NCI-H2227 treated with DMSO at 0.1 percent for 48 hours (cell line): ENCODE measurements around the gene ZSCAN23.
A peak's percentile ranks its signal among the peaks of the same experiment; 100 is the strongest.
"Not testable (repeated sequence)": the region's sequence is repeated elsewhere in the genome, so short reads cannot be mapped to it uniquely, and the experiment has no call there.

Experiments used
- DNase-seq: peaks from one replicate; lab custom pipeline; 2025; lab: John Stamatoyannopoulos, UW

ZSCAN23 gene

GRCh38 chr6:28443112-28443773 lies at the start of gene ZSCAN23:
TSS of gene ZSCAN23 (minus strand) at chr6:28443491. CDS start at chr6:28436266, 7,225 bp downstream.
- DNase-seq: peak; percentile 91

DNA sequence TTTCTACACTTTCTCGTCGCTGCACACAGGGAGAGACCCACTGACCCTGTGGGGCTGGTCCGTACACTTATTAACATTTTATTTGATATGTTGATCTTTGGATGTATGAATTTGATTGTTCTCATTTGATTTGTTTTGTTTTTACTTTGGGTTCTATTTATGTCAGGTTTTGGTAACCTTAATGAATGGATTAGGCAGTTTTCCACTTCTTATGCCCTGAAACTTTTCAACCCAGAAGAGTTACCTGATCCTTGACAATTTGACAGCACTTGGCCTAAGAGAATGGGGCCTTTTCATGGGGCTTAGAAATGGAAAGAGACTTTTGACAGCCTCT lies 48.7 kb upstream of the ZSCAN23 start:
- no peak for DNase-seq

DNA sequence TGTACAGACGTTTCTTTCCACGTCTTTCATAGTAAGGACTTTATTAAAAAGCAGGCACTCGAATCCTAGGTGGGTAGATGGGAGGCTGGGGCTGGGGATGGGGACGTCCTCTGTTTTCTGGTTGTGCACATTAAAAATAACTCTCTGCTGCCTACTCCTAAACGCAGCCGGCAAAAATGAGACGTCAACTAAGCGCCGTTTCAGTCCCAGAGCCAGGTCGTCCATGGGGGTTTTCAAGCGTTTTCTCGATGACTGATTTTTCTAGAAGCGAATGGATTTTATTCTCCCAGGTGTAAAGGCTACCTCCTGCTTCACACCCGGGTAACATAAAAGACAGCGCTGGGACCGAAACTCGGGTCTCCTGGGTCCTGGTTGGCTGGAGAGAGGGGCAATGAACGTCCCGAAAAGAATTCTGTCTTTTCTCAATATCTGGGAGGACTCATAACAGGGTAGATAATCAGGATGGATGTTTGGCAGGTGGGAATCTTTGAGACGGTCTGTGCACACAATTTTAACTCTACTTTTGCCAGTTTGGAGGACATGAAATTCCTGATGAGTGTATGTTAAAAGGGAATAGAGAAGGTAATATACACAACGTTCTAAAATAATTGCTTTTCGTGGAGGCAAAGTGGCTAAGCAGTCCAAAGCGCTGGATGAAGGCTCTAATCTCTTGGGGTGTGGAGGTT lies 47.1 kb upstream of the ZSCAN23 start:
- peak; percentile 16 for DNase-seq

- DNase-seq: peak; percentile 26
These were observed 46.3 kb upstream of the ZSCAN23 start for GRCh38 chr6:28489366-28490204.

DNA sequence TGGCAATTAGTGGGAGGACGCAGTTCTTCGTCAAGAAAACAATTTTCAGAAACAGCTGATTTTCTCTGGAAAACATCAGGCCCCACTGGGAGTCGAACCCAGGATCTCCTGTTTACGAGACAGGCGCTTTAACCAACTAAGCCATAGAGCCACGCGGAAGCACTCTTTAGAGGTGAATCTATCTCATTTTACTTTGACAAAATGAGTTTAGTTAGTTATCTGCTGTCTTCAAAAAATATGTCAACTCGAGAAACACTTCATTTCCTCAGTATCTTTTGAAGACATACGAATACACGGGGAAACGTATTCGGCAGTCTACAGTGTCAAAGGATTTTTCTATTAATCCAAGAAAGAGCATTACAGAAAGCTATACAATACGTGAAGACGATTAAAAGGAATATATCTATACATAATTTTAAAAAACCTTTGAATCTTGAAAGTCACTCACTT lies 45.6 kb upstream of the ZSCAN23 start:
- DNase-seq: peak; percentile 13

- no peak for DNase-seq
These were observed 43.9 kb upstream of the ZSCAN23 start for GRCh38 chr6:28486988-28487742.

GRCh38 chr6:28486533-28486932 lies 43.2 kb upstream of the ZSCAN23 start:
- no peak for DNase-seq

DNA sequence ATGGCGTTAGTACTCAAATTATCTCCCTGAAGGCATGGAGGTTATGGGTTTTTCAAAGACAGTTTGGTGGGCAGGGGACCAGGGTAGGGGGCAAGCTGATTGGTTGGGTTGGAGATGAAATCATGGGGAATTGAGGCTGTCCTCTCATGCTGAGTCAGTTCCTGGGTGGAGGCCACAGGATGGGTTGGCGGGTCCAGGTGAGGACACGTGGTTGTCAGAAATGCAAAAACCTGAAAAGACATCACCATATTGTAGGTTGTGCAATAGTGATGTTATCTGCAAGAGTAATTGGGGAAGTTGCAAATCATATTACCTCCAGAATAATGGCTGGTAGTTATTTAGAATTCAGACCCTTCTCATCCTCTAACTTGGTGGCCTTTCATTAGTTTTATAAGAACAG lies 42.2 kb upstream of the ZSCAN23 start:
- no peak for DNase-seq

DNA sequence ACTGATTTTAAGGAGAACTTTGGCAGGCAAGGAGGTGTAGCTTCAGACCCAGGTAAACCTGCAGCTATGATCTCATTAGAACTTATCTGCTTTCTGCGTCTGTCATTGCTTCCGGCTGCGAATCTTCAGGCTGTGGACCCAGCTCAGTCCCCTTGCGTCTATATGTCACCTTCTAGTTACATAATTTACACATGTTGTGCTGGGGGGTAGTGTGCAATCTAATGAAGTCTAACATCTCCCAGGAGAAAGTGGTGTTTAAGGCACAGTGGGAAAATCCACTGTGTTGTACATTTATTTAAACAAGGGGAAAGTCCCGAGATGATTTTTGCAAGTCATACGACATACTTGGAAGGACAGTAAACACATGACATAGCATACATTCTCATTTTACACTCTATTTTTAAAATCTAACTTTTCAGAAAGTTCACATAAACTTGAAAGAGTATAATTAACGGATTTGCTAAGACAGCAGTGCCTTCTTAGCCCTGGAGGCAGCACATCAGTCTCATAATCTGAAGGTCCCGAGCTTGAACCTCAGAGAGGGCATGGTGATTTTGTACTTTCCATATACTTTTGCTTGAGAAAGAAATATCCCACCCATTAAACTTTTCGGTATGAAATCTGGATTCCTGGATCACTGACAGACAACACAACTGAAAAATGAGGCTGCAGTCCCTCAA lies 37.1 kb upstream of the ZSCAN23 start:
- no peak for DNase-seq

DNA sequence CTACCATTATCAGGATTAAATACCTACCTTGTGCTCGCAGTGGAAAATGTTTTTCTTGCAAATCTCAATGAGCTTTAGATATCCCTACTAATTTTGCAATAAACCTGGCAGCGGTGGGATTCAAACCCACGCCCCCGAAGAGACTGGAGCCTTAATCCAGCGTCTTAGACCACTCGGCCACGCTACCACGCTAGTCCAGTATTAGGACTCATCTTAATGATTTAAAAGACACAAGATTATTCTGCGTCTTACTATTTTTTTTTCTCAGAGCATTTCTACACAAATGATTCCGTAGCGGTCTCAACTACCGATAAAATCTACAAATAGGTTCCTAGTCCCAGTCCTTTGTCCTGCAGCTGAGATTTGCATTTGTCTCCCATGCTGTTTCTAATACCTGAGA lies 35.2 kb upstream of the ZSCAN23 start:
- DNase-seq: peak; percentile 16

DNA sequence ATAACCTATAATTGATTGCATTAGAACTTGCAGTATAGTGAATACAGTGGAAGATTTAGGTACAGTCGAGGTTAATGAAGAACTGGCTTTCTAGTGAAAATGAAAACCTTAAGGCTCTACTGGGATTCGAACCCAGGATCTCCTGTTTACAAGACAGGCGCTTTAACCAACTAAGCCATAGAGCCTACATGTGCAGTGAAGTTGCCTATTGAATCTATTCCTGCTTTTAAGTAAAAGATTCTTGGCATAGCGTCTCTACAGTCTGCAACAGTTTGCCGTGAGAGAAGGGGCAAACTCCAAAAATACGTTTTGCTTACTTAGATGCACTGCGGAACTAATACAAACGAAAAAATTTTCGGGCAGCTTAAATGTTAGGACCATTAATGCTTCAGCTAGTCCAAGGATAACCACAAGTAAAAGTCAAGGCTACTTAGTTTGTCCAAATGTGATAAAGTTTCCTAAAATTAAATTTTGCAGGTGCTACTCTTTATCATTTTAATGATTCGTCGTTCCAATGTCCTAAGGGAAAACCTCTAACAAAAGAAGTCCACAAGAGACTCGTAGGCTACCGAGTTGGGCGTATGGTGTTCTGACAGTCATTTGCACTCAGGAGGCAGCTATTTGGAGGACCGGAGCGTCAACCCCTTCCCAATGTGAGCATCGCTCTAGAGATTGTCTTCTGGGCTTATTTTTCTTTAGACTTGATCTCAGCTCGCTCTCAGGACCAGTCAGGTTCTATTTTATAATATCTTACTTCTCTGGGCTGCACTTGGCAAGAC lies 31.3 kb upstream of the ZSCAN23 start:
- peak; percentile 85 for DNase-seq

DNA sequence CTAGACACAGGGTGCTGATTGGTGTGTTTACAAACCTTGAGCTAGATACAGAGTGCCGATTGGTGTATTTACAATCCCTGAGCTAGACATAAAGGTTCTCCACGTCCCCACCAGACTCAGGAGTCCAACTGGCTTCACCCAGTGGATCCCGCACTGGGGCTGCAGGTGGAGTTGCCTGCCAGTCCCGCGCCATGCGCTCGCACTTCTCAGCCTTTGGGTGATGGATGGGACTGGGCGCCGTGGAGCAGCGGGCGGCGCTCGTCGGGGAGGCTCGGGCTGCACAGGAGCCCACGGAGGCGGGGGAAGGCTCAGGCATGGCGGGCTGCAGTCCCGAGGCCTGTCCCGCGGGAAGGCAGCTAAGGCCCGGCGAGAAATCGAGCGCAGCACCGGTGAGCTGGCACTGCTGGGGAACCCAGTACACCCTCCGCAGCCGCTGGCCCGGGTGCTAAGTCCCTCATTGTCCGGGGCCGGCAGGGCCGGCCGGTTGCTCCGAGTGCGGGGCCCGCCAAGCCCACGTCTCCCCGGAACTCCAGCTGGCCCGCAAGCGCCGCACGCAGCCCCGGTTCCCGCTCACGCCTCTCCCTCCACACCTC lies 26.0 kb upstream of the ZSCAN23 start:
- DNase-seq: not testable (repeated sequence)

DNA sequence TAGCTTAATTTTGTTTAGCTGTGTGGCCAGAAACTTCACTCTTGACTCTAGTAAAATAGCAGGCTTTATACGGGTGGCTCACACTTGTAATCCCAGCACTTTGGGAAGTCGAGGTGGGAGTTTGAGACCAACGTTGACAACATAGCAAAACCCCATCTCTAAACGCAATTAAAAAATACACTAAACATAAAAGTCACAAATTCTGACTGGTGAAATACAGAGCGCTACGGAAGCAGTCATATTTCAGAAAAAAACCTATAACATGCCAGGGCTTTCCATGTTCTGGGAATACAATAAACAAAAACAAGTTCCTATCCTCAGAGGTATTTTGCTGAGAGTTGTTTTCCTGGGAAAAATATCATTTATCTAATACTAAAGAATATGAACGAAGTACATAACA lies 24.8 kb upstream of the ZSCAN23 start:
- DNase-seq: no peak

GRCh38 chr6:28462401-28462800 lies 19.1 kb upstream of the ZSCAN23 start:
- DNase-seq: no peak

- no peak for DNase-seq
These were observed 15.3 kb upstream of the ZSCAN23 start for GRCh38 chr6:28458568-28458967.

DNA sequence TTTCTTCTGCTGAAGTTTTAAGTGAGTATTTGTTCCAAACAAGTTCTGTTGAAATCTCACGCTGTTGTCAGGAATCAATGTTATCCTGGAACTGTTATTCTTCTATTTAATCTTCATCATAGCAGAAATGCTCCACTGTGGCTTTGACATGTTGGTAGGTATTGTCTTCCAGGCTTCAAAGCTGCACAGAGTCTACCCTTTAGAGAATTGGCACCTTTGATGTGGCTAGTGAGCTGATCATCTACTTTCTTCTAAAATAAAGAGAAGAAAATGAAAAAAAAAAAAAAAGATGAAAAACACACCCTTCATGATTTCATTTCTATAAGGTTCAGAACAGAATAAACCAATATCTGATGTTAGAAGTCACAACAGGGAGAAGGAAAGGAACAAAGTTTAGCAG lies 5.8 kb upstream of the ZSCAN23 start:
- DNase-seq: no peak

DNA sequence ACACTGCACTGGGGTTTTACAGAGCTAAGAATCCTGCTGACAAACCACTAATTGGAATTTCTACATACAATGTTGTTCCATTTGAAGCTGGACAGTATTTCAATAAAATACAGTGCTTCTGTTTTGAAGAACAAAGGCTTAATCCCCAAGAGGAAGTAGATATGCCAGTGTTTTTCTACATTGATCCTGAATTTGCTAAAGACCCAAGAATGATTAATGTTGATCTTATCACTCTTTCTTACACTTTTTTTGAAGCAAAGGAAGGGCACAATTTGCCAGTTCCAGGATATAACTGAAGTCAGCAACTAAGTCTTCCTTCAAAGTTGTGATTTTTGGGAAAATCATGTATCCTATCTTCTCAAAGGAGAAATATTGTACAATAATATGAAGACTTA lies 4.2 kb upstream of the ZSCAN23 start:
- not testable (repeated sequence) for DNase-seq

- peak; percentile 34 for DNase-seq
These were observed 3.7 kb upstream of the ZSCAN23 start for GRCh38 chr6:28446818-28447511.

GRCh38 chr6:28444759-28445158 lies 1.5 kb upstream of the ZSCAN23 start:
- DNase-seq: not testable (repeated sequence)

DNA sequence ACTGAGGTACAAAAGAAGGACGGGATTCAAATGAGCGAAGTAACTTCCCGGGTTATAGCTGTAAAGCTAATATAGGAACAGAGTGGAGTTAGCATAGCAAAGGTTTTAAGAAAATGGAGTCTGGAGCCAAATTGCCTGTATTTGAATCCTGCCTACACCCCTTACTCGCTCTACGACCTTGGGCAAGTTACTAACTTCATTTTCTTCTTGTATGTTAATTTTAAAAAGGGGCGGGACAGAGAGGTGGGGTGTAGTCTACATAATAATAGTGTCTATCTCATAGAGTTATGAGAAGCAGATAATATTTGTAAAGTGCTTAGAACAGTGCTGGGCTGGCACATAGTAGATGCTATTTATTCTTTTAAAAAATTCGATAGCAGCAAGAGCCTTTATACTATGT lies 705 bp downstream of the ZSCAN23 start:
- DNase-seq: peak; percentile 15
